MG63 (cell line): ENCODE data around the gene BBOX1. TPM values are rescaled to one million over a fixed set of nuclear protein-coding genes. Genes with fewer than 3 reads are reported as not detected.

ENCODE experiments used
- DNase-seq: peaks from one replicate; pipeline ENCODE4 v3.0.0-alpha.2; 2020
- H3K27me3 ChIP-seq: fragments of 250-450 bp; sonication (Bioruptor Pico); 2 replicates; pipeline ENCODE4 v1.5.1; 2020; ENCODE audit warnings: mild to moderate bottlenecking, moderate library complexity
- H3K36me3 ChIP-seq: fragments of 250-450 bp; sonication (Bioruptor Pico); 2 replicates; pipeline ENCODE4 v1.5.1; 2020; ENCODE audit warnings: mild to moderate bottlenecking, moderate library complexity
- H3K4me3 ChIP-seq: fragments of 250-450 bp; sonication (Bioruptor Pico); 2 replicates; pipeline ENCODE4 v1.5.1; 2020; ENCODE audit warnings: mild to moderate bottlenecking, moderate library complexity
- H3K9me3 ChIP-seq: fragments of 250-450 bp; sonication (Bioruptor Pico); 2 replicates; pipeline ENCODE4 v1.5.1; 2020; ENCODE audit warnings: mild to moderate bottlenecking, moderate library complexity
- total RNA-seq: library from RNA; depleted of rRNA; stranded (reverse); fragments of >200 nt; shearing (Covaris generic); gene quantifications from 2 replicates; pipeline ENCODE4 v1.2.3, GENCODE V29; 2014; ENCODE audit warnings: low replicate concordance

BBOX1 gene
- total RNA-seq, 1 experiment from 2014 or later = not detected

DNA sequence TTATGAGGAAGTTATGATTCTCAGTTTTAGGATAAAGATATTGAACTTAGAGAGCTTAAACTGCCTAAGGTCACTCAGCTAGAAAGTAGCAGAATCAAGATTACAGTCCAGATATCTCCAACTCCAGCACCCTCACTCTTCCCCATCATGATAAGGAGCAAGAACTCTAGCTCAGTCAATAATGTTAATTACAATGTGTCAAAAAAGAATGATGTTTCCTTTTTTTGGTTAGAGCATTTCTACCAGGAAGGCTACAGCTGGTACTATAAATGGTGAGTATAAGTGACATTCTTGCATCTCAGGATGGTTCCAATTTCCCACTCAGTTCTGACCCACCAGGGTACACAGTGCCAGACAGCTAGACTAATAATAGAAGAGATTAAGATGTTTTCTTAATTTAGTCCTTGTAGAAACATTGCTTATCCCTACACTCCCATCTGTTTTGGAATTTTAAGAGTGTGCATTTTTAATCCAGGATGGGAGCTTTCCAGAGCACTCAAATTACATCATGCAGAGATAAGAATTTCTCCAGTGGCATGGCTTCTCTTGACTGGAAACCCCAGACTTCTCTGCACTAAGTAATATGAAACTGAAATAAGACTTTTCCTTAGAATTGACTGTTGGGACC, 21.6 kb upstream of the BBOX1 start:
- H3K36me3 ChIP-seq = no peaks in the 10 kb centered on the region
- H3K27me3 ChIP-seq = no peaks in the 10 kb centered on the region
- DNase-seq = no peak
- H3K4me3 ChIP-seq = no peak overlapping the region
- H3K9me3 ChIP-seq = no peaks in the 10 kb centered on the region

- no peak overlapping the region for H3K4me3 ChIP-seq
- no peak for DNase-seq
- H3K9me3 ChIP-seq = no peaks in the 10 kb centered on the region
- no peaks in the 10 kb centered on the region for H3K27me3 ChIP-seq
- no peaks in the 10 kb centered on the region for H3K36me3 ChIP-seq
Observed at GRCh38 chr11:27020751-27021150, 19.9 kb upstream of the BBOX1 start.

DNA sequence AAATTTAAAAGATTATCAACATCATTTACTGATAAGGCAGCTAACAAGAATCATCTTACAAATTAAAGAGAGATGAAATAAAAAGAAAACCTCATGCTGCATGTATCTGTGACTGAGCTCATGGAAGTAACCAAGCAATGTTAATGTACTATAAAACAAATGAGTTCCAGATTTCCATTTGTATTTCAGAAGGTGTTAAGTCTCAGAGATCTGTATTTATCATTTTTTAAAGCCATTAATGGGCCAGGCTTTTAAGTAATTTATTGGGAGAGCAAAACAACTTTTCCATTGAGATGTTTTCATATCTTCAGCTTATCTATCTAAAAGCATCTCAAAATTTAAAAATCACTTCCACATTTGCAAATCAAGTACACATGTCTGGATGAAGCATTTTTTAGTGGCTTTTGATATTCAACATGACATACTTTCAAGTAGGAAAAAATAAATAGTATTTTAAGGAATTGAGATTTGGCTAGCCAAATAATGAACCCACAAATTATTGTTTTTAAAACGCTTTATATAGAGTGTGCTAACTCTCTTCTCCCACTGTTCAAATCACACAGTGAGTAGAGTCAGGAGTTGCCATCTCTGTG, 17.9 kb upstream of the BBOX1 start:
- H3K4me3 ChIP-seq = no peak overlapping the region
- H3K27me3 ChIP-seq = no peaks in the 10 kb centered on the region
- no peaks in the 10 kb centered on the region for H3K9me3 ChIP-seq
- no peaks in the 10 kb centered on the region for H3K36me3 ChIP-seq
- DNase-seq = no peak

- Histone ChIP-seq H3K27me3 (no peaks in the 10 kb centered on the region), H3K4me3 (no peak overlapping the region), H3K36me3 (no peaks in the 10 kb centered on the region), H3K9me3 (no peaks in the 10 kb centered on the region)
- DNase-seq = no peak
Observed at GRCh38 chr11:27024865-27025264, 15.8 kb upstream of the BBOX1 start.

DNA sequence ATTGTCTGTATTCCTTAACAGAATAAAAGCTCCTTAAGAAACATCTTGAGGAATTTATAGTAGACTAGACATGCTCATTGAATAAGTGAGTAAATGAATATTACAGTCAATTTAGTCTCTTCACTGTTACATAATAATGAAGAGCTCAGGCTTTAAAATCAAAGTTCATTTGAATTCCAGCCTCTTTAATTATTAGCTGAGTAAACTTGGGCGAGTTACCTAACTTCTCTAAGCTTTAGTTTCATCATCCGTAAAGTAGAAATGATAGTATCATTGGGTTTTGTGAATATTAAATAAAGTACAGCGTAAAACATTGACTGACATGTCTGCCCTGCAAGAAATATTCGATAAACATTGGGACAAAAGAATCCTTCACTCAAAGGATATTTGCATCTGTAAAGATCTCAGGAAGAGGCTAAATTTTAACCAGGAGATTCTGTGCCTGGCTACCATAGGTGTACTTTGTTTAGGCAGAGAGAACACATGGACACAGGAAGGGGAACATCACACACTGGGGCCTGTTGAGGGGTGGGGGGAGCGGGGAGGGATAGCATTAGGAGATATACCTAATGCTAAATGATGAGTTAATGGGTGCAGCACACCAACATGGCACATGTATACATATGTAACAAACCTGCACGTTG, 15.2 kb upstream of the BBOX1 start:
- no peak overlapping the region for H3K4me3 ChIP-seq
- H3K9me3 ChIP-seq = no peaks in the 10 kb centered on the region
- no peaks in the 10 kb centered on the region for H3K36me3 ChIP-seq
- H3K27me3 ChIP-seq = no peaks in the 10 kb centered on the region
- no peak for DNase-seq

DNA sequence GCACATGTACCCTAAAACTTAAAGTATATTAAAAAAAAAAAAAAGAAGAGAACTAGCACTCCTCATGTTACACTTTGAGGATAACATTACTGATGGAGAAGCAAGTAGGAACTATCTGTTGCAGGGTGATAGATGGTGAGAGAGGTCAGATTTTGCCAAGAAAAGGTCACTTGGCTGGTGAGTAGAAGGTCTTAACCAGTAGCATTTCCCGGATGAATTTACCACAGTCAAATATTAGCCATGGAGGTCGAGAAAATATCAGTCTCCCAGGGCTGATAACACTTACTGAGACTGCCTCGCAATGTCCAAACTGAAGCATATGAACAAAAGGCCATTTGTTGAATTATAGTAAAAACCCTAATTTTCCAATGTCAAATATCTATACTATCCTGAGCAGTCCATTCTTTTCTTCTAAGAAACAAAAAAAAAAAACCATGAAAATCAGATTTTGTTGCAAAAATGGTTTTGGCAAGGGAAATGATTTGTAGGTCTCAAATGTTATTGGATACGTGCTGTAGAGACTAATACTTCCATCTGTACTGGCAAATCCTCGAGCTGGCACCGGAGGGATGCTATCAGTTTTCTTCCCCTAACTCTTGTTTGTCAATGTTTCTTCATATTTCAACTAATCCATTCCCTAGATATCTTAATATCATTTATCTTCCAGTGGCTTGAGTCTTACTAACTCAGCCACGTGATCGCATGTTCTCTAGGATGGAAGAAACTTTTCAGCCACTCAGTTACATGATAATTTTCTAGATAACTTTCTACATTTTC, 14.5 kb upstream of the BBOX1 start:
- no peak for DNase-seq
- Histone ChIP-seq H3K9me3 (no peaks in the 10 kb centered on the region), H3K4me3 (no peak overlapping the region), H3K27me3 (no peaks in the 10 kb centered on the region), H3K36me3 (no peaks in the 10 kb centered on the region)

DNA sequence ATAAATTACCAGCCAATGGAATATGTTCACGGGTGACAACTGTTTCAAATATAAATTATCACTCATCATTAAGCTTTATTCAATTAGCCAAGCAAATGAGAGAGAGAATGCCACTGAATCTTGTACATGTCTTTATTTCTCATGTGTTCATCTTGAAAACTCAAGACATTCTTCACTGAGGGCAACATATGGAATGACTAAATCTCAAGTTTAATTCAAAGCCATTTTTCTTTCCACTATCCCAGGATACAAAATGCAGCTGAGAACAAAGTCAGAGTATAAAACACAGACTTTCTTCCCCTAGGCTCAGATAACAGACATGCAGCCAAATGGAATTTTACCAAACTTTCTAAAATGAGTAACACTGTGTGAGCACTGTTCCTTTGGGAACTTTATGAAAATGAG, 12.1 kb upstream of the BBOX1 start:
- no peaks in the 10 kb centered on the region for H3K36me3 ChIP-seq
- H3K9me3 ChIP-seq = no peaks in the 10 kb centered on the region
- DNase-seq = no peak
- H3K4me3 ChIP-seq = no peak overlapping the region
- H3K27me3 ChIP-seq = no peaks in the 10 kb centered on the region

DNA sequence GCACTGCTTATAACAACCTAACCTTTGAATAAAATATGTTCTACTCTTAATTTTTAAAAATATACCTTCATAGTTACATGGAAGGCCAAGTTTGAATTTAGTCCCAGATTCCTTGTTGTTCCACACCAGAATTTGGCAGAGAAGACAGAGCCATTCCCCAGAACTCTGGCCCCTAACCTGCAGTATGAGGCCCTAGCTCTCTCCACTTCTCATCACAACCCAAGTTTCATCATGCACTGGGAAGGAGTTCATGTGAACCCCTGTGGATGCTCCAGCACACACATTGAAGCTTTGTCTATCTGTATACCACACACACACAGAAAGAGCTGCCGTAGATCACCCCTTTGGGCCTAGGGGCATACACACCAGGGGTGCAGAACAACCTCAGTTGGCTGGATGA, 10.6 kb upstream of the BBOX1 start:
- Histone ChIP-seq H3K9me3 (peaks cover under 1% of the 10 kb centered on the region; the same call in 1 of the 2 replicates), H3K4me3 (no peak overlapping the region), H3K27me3 (no peaks in the 10 kb centered on the region), H3K36me3 (no peaks in the 10 kb centered on the region)
- no peak for DNase-seq

- Histone ChIP-seq H3K4me3 (no peak overlapping the region), H3K27me3 (no peaks in the 10 kb centered on the region), H3K9me3 (peaks cover 4% of the 10 kb centered on the region; the same call in 1 of the 2 replicates), H3K36me3 (no peaks in the 10 kb centered on the region)
- no peak for DNase-seq
Observed at GRCh38 chr11:27031754-27032153, 8.9 kb upstream of the BBOX1 start.

DNA sequence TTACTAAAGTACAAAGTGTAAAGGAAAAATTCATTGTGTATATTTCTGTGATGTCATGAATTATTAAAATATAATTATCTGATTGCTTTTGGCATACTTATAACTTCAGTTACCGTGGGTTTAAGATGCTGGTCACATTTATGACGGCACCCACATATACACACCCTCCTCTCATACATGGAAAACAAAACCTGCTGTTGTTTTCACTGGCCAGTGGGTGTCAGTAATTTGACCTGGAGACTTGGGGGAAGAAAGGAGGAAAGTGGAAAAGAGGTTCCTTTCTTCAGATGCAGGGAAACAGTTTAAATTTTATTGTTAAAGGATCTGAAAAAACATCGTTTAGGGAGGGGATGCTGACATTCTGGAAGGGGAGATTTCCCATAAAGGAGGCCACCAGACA, 742 bp upstream of the BBOX1 start:
- no peaks in the 10 kb centered on the region for H3K27me3 ChIP-seq
- no peak for DNase-seq
- H3K4me3 ChIP-seq = no peak overlapping the region
- peaks cover 4% of the 10 kb centered on the region; the same call in 1 of the 2 replicates for H3K9me3 ChIP-seq
- H3K36me3 ChIP-seq = no peaks in the 10 kb centered on the region

GRCh38 chr11:27041141-27041899, 705 bp downstream of the BBOX1 start:
- Histone ChIP-seq H3K4me3 (no peak overlapping the region), H3K36me3 (no peaks in the 10 kb centered on the region), H3K9me3 (no peaks in the 10 kb centered on the region), H3K27me3 (no peaks in the 10 kb centered on the region)
- no peak for DNase-seq

DNA sequence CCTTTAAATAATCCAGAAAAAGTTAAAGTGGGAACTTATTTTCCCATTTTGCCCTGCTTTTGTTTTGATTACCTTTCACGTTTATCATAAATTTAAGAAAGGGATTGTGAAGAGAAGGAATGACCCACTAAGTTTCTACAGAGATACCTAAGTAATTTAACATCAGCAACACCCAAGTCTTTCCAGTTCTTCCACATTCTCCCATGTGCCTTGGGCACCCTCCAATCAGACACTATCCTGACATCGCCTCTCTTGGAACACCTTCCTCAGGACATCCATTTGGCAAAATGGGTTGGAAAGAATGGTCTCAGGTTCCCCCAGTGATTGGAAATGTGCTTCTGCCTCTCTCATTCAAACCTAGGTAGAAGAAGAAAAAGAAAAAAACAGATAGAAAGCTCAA, 6.3 kb downstream of the BBOX1 start:
- Histone ChIP-seq H3K9me3 (no peaks in the 10 kb centered on the region; the same call in 1 of the 2 replicates), H3K36me3 (no peaks in the 10 kb centered on the region), H3K27me3 (no peaks in the 10 kb centered on the region), H3K4me3 (no peak overlapping the region)
- no peak for DNase-seq

DNA sequence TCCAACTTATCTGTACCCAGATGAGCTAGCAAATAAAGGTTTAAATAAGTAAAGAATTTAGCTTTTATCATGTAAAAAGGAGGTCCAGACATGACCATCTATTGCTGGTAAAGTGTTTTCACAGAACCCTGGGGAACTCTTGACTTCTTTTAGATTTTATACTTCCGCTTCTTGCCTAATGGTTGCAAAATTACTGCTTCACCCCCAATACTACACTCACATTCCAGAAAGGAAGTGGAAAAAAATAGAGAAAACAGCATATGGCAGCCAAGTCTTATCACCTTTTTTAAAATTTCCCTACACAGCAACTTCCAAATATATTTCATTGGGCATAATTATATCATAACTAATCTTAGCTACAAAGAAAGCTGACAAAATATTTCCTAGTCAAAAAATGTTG, 12.1 kb downstream of the BBOX1 start:
- DNase-seq = no peak

DNA sequence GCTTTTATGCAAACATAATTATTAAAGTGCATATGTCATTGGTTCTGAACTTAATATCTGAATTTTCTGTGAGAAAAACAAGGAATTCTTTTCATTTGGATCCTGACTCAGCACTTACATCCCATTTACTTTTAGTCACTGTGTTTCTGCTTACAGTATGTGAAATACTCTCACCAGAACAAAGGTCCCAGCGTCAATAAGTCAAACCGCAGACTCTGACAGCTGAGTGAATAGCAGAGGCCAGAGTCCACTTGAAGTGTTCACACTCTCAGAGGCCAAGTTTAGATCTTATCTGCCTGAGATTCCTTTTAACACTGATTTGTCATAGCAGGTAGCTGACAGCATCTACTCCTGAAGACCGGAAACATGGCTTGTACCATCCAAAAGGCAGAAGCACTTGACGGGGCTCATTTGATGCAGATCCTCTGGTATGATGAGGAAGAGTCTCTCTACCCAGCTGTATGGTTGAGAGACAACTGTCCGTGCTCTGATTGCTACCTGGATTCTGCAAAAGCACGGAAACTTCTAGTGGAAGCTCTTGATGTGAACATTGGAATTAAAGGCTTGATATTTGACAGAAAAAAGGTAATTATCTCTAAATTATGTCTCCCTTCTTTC, 14.6 kb downstream of the BBOX1 start:
- Histone ChIP-seq H3K27me3 (no peaks in the 10 kb centered on the region), H3K36me3 (no peaks in the 10 kb centered on the region), H3K4me3 (no peak overlapping the region), H3K9me3 (no peaks in the 10 kb centered on the region; the same call in none of the 2 replicates)
- no peak for DNase-seq

More for the DNA sequence above, 12.1 kb downstream of the BBOX1 start:
- H3K4me3 ChIP-seq = no peak overlapping the region
- no peaks in the 10 kb centered on the region for H3K27me3 ChIP-seq
- no peaks in the 10 kb centered on the region for H3K36me3 ChIP-seq
- no peaks in the 10 kb centered on the region; the same call in none of the 2 replicates for H3K9me3 ChIP-seq

DNA sequence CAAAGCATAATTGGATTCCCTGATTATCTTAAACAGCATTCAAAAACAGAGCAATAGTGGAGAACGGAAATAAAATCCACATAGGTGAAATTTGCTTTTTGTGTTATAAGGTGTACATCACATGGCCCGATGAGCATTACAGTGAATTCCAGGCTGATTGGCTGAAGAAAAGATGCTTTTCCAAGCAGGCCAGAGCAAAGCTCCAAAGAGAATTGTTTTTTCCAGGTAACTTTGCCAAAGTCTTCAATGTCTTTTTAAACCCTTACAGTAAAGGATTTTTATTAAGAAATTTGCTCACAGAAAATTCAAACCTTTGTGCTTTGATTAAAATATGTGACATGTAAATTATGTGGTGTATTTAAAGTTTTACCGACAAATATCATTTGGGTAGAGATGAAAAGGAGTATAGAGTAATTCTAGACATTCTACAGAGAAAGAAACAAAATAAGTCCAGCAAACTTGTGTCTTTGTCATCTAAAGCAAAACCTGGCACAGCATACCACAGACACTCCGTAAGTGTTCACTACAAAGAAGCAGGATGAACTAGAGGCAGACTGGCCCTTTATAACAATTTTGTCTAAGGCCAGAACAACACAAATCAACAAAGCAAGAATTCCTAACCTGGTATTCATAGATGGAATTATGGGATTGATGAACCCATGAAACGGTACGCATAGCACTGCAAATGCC, 16.6 kb downstream of the BBOX1 start:
- no peaks in the 10 kb centered on the region for H3K27me3 ChIP-seq
- no peak overlapping the region for H3K4me3 ChIP-seq

GRCh38 chr11:27058456-27058855, 17.8 kb downstream of the BBOX1 start:
- no peaks in the 10 kb centered on the region for H3K27me3 ChIP-seq
- H3K9me3 ChIP-seq = no peaks in the 10 kb centered on the region; the same call in 1 of the 2 replicates
- DNase-seq = no peak
- no peak overlapping the region for H3K4me3 ChIP-seq
- no peaks in the 10 kb centered on the region for H3K36me3 ChIP-seq

More for the DNA sequence above, 16.6 kb downstream of the BBOX1 start:
- H3K9me3 ChIP-seq = no peaks in the 10 kb centered on the region; the same call in 1 of the 2 replicates
- no peaks in the 10 kb centered on the region for H3K36me3 ChIP-seq
- DNase-seq = no peak
